Bladder microvascular endothelial cell (primary cell): ENCODE results near the gene TWF1. TPM values are rescaled to one million over a fixed set of nuclear protein-coding genes. Genes with fewer than 3 reads are reported as not detected.

ENCODE experiments used
- total RNA-seq: library from RNA; depleted of rRNA; stranded (reverse); fragments of >200 nt; gene quantifications from 2 replicates; pipeline ENCODE4 v1.2.3, GENCODE V29; 2014

TWF1 gene
- total RNA-seq = 83.5 and 92.9 TPM in 2 replicates

GRCh38 chr12:43805860-43806736 is at the start of gene TWF1:
Gene TWF1, minus strand, starts transcription at chr12:43806317. Its CDS starts 72 bp downstream, at chr12:43806245.

GRCh38 chr12:43835656-43836474 is 29.7 kb upstream of the TWF1 start, which contains the start of gene TMEM117:
Gene TMEM117, plus strand, starts transcription at chr12:43836081.

GRCh38 chr12:43758728-43759563 is 47.2 kb downstream of the TWF1 start, which contains the start of the genes IRAK4 and PUS7L:
Gene IRAK4, plus strand, starts transcription at chr12:43758951. Its CDS starts 9,161 bp downstream, at chr12:43768112.
Gene PUS7L, minus strand, starts transcription at chr12:43758790. Its CDS starts 3,545 bp downstream, at chr12:43755245.

Other genes with a start within 250 kb of the TWF1 start
- 5.2 and 15.7 TPM in 2 replicates for gene PUS7L, start 47.5 kb downstream of the TWF1 start, total RNA-seq
- 11.7 and 20.9 TPM in 2 replicates for gene IRAK4, start 47.4 kb downstream of the TWF1 start, total RNA-seq
- gene TMEM117, start 29.8 kb upstream of the TWF1 start, total RNA-seq = 1.9 and 3.8 TPM in 2 replicates